Colonic mucosa (tissue), 4 donors: ENCODE results near the gene SEPTIN5. TPM values are rescaled to one million over a fixed set of nuclear protein-coding genes. Genes with fewer than 3 reads are reported as not detected.

Experiments used
- DNase-seq: peaks from one replicate; pipeline ENCODE4 v3.0.0-alpha.2; 2020
- H3K27ac ChIP-seq: fragments of 200-600 bp; one replicate; pipeline ENCODE4 v1.8.0; 2021
- H3K27me3 ChIP-seq: fragments of 200-600 bp; one replicate; pipeline ENCODE4 v1.8.0; 2021
- H3K36me3 ChIP-seq: fragments of 200-600 bp; one replicate; pipeline ENCODE4 v1.8.0; 2021
- H3K4me1 ChIP-seq: fragments of 200-600 bp; one replicate; pipeline ENCODE4 v1.8.0; 2021; ENCODE audit warnings: mild to moderate bottlenecking
- H3K4me3 ChIP-seq: fragments of 200-600 bp; one replicate; pipeline ENCODE4 v1.8.0; 2021
- H3K9ac ChIP-seq, 2 donors: one replicate each; pipeline ENCODE4 v1.7.0; 2013; ENCODE audit warnings: control low read depth in 2 of 2, low read depth in 2 of 2, low read length in 2 of 2
- H3K9me3 ChIP-seq: fragments of 200-600 bp; one replicate; pipeline ENCODE4 v1.8.0; 2021
- CTCF ChIP-seq: fragments of 200-600 bp; IDR thresholded peaks from one replicate; pipeline ENCODE4 v1.8.0; 2022; ENCODE audit warnings: antibody characterized with exemption, mild to moderate bottlenecking
- intact Hi-C: fragments of 100-400 bp; cut with DNase I; formaldehyde crosslinking; loops from one replicate; pipeline ENCODE4 v1.14.1; 2022
- total RNA-seq, 2 donors: library from RNA; stranded (reverse); fragmentation: NEBNext Ultra II Directional in 1 of 2; extraction: Animal tissue kit (Norgen Biotek cat#: 25700) in 1 of 2; gene quantifications; one replicate each; pipeline ENCODE4 v1.2.1, GENCODE V29; 2021
- donor health status: healthy.
- donor health status: DM: no; HTN: no; CAD: no.
- donor health status: DM: no; HTN: no; CAD: no.

The SEPTIN5 gene
- total RNA-seq, 2 donors from 2014 or later = 2.2 to 2.5 TPM

GRCh38 chr22:19767427-19768341 lies 53.4 kb downstream of the SEPTIN5 start:
- peak overlapping the region in 1 of 2 donors; percentile 12 for H3K9ac ChIP-seq
- no peak overlapping the region for H3K4me3 ChIP-seq
- no peak for TF ChIP-seq CTCF
- peaks cover 5% of the 10 kb centered on the region for H3K4me1 ChIP-seq
- intact Hi-C loops = no loop called here
- H3K27me3 ChIP-seq = peaks cover 74% of the 10 kb centered on the region
- no peak for DNase-seq
- no peaks in the 10 kb centered on the region for H3K9me3 ChIP-seq
- no peaks in the 10 kb centered on the region for H3K36me3 ChIP-seq
- H3K27ac ChIP-seq = no peak overlapping the region

GRCh38 chr22:19769393-19769715 lies 55.1 kb downstream of the SEPTIN5 start:
- Histone ChIP-seq H3K9me3 (no peaks in the 10 kb centered on the region), H3K9ac (no peak overlapping the region), H3K4me1 (peaks cover 5% of the 10 kb centered on the region), H3K27ac (no peak overlapping the region), H3K27me3 (peaks cover 61% of the 10 kb centered on the region), H3K36me3 (no peaks in the 10 kb centered on the region), H3K4me3 (no peak overlapping the region)
- no peak for TF ChIP-seq CTCF
- no peak for DNase-seq
- intact Hi-C loops = no loop called here

DNA sequence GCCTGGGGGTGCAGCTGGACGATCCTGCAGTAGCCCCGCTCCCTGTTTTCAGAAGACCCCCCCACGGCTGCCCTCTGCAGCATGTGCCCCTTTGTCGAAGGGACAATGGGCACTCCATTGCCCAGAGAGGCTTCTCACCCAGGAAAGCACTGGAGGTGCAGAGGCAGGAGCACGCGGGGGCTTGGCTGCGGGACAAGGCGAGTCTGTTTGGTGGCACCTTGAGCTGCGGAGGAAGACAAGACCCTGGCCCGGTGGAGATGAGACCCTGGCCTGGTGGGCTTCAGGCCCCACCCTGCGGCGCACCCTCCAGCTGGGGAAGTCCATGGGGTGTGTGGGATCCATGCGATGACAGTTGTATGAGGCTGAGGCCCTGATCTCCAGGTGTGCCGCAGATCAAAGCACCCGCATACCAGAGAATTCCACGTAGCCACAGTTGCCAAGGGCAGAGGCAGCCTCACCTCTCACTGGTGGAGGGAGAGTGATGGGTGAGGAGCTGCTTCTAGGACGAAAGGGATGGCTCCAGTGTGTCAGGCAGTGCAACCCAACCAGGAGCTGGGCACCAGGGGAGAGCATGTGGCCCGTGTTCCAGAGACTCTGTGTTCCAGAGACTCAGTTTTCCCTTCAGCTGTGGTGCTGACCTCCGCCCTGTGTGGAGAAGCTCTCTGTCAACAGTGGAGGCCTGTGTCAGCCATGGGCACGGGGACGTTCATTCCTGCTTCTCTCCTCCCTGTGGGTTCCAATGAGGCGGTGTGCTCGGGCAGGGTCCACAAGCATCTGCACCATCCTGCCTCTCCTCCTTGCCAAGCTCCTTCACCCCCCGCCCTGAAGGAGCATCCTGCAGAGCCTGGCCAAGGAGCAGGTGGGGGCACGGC lies 56.3 kb downstream of the SEPTIN5 start:
- H3K4me1 ChIP-seq = peaks cover 5% of the 10 kb centered on the region
- intact Hi-C loops = no loop called here
- H3K27ac ChIP-seq = no peak overlapping the region
- TF ChIP-seq CTCF = no peak
- no peak overlapping the region for H3K9ac ChIP-seq
- no peak overlapping the region for H3K4me3 ChIP-seq
- no peaks in the 10 kb centered on the region for H3K9me3 ChIP-seq
- H3K27me3 ChIP-seq = peaks cover 49% of the 10 kb centered on the region
- no peak for DNase-seq
- no peaks in the 10 kb centered on the region for H3K36me3 ChIP-seq

DNA sequence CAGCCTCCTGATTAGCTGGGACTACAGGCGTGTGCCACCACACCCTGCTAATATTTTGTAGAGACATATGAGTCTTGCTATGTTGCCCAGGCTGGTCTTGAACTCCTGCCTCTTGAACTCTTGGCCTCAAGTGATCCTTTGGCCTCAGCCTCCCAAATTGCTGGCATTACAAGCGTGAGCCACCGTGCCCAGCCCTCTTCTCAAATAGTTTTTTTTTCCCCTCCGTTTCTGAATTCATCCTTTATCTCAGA lies 58.0 kb downstream of the SEPTIN5 start:
- Histone ChIP-seq H3K27ac (no peak overlapping the region), H3K36me3 (no peaks in the 10 kb centered on the region), H3K9ac (no peak overlapping the region), H3K9me3 (no peaks in the 10 kb centered on the region), H3K4me1 (no peaks in the 10 kb centered on the region), H3K27me3 (peaks cover 34% of the 10 kb centered on the region), H3K4me3 (no peak overlapping the region)
- TF ChIP-seq CTCF = no peak
- intact Hi-C loops = no loop called here
- DNase-seq = no peak

Other genes with a start within 250 kb of the SEPTIN5 start
- 10 to 100 TPM; 45.7 to 73.6 TPM for gene UFD1, start 235.3 kb upstream of the SEPTIN5 start, total RNA-seq
- gene CDC45, start 234.6 kb upstream of the SEPTIN5 start, total RNA-seq = 10 to 100 TPM in 1 of 2 donors, 1 to 10 TPM in 1; 5.1 to 35.9 TPM
- gene CLDN5, start 190.1 kb upstream of the SEPTIN5 start, total RNA-seq = 10 to 100 TPM; 10.4 to 31.0 TPM
- gene GP1BB, start 9.0 kb downstream of the SEPTIN5 start, total RNA-seq = 1 to 10 TPM in 1 of 2 donors, under 1 TPM in 1; 0.45 to 1.1 TPM
- gene TBX1, start 46.3 kb downstream of the SEPTIN5 start, total RNA-seq = 1 to 10 TPM in 1 of 2 donors, under 1 TPM in 1; 0.80 to 1.9 TPM
- gene GNB1L, start 140.4 kb downstream of the SEPTIN5 start, total RNA-seq = 10 to 100 TPM in 1 of 2 donors, 1 to 10 TPM in 1; 4.4 to 10.2 TPM
- gene RTL10, start 140.4 kb downstream of the SEPTIN5 start, total RNA-seq = 10 to 100 TPM in 1 of 2 donors, 1 to 10 TPM in 1; 9.7 to 14.1 TPM
- gene COMT, start 227.3 kb downstream of the SEPTIN5 start, total RNA-seq = 100 to 1,000 TPM in 1 of 2 donors, 10 to 100 TPM in 1; 70.0 to 125 TPM
- 10 to 100 TPM; 22.3 to 29.5 TPM for gene TXNRD2, start 227.3 kb downstream of the SEPTIN5 start, total RNA-seq